HUES64 (cell line): Measurements from ENCODE around the gene CRTC3.
"Not testable (repeated sequence)": the region's sequence is repeated elsewhere in the genome, so short reads cannot be mapped to it uniquely, and the experiment has no call there.

Source experiments
- H3K27ac ChIP-seq: 2 replicates; pipeline ENCODE4 v1.7.0; 2013; ENCODE audit warnings: low read depth, low read length, inconsistent platforms
- H3K27me3 ChIP-seq: 2 replicates; pipeline ENCODE4 v1.6.1; 2013; ENCODE audit warnings: mild to moderate bottlenecking, low read length; ENCODE audit not compliant: insufficient read depth
- H3K36me3 ChIP-seq: 2 replicates; pipeline ENCODE4 v1.6.1; 2013; ENCODE audit warnings: mild to moderate bottlenecking, low read length; ENCODE audit not compliant: insufficient read depth
- H3K4me1 ChIP-seq: 2 replicates; pipeline ENCODE4 v1.6.1; 2013; ENCODE audit warnings: mild to moderate bottlenecking, low read length, moderate library complexity; ENCODE audit not compliant: insufficient read depth
- H3K4me3 ChIP-seq: 2 replicates; pipeline ENCODE4 v1.5.1; 2013; ENCODE audit warnings: mild to moderate bottlenecking, low read length, moderate library complexity
- H3K9ac ChIP-seq: 2 replicates; pipeline ENCODE4 v1.6.1; 2013; ENCODE audit warnings: mild to moderate bottlenecking, low read depth, low read length
- H3K9me3 ChIP-seq: 2 replicates; pipeline ENCODE4 v1.6.1; 2013; ENCODE audit warnings: low read depth, low read length; ENCODE audit not compliant: insufficient read depth
- WGBS: fragments of 150-250, 120-280 bp; methylation state at CpG from one replicate; pipeline ENCODE4 v1.1.7; 2013; ENCODE audit warnings: missing lambda C conversion rate; 5-methylcytosine and 5-hydroxymethylcytosine counted together

CRTC3 gene

DNA sequence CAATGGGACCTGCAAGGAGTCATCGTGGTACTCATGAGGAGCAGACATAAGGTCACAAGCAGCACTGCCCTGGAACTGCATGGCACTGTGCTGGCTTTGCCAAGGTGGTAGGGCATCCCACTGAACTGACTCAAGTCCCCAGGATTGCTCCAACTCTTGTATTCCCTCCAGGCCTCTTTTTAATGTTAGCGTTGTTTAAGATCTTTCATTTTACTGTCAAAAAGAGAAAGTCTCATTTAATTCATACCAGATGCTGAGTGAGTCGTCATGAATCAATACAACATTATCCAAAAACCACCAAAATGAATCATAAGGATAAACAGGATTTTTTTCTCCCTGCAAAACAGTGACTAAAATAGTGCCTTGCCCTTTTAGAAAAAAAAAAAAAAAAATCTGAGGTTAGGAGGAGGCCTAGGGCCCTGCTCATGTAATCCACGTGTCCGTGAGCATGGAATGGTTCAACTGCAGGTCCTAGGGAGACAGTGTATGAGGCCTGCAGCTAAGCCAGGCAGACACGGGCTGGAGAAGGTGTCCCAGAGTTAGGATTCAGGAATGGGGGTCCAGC is 150.7 kb downstream of the CRTC3 start:
- no peak overlapping the region for H3K27ac ChIP-seq
- no peaks in the 10 kb centered on the region for H3K36me3 ChIP-seq
- 92% methylated on average over 6 of the region's 6 CpGs for WGBS
- H3K4me1 ChIP-seq, result peaks cover 4% of the 10 kb centered on the region; the same call in 1 of the 2 replicates
- H3K9me3 ChIP-seq, result no peaks in the 10 kb centered on the region
- H3K9ac ChIP-seq, result no peak overlapping the region
- H3K4me3 ChIP-seq, result no peak overlapping the region
- no peaks in the 10 kb centered on the region for H3K27me3 ChIP-seq

- no peaks in the 10 kb centered on the region for H3K9me3 ChIP-seq
- H3K4me1 ChIP-seq, result peaks cover 4% of the 10 kb centered on the region; the same call in 1 of the 2 replicates
- no peaks in the 10 kb centered on the region for H3K36me3 ChIP-seq
- no peaks in the 10 kb centered on the region for H3K27me3 ChIP-seq
- WGBS, result 96% methylated on average over 1 of the region's 1 CpG
- H3K27ac ChIP-seq, result no peak overlapping the region
- no peak overlapping the region for H3K9ac ChIP-seq
- no peak overlapping the region for H3K4me3 ChIP-seq
Observed at GRCh38 chr15:90681056-90681455, 151.3 kb downstream of the CRTC3 start.

GRCh38 chr15:90681480-90681879 is 151.8 kb downstream of the CRTC3 start:
- no peaks in the 10 kb centered on the region for H3K27me3 ChIP-seq
- 93% methylated on average over 9 of the region's 9 CpGs for WGBS
- H3K27ac ChIP-seq, result no peak overlapping the region
- H3K4me3 ChIP-seq, result no peak overlapping the region
- no peaks in the 10 kb centered on the region for H3K36me3 ChIP-seq
- H3K9ac ChIP-seq, result no peak overlapping the region
- H3K9me3 ChIP-seq, result no peaks in the 10 kb centered on the region
- peaks cover 4% of the 10 kb centered on the region; the same call in 1 of the 2 replicates for H3K4me1 ChIP-seq

- 89% methylated on average over 10 of the region's 10 CpGs for WGBS
- H3K4me3 ChIP-seq, result no peak overlapping the region
- H3K27ac ChIP-seq, result no peak overlapping the region
- H3K36me3 ChIP-seq, result no peaks in the 10 kb centered on the region
- no peaks in the 10 kb centered on the region for H3K27me3 ChIP-seq
- peaks cover 4% of the 10 kb centered on the region; the same call in 1 of the 2 replicates for H3K4me1 ChIP-seq
- H3K9me3 ChIP-seq, result no peaks in the 10 kb centered on the region
- H3K9ac ChIP-seq, result no peak overlapping the region
Observed at GRCh38 chr15:90683371-90683770, 153.6 kb downstream of the CRTC3 start.

DNA sequence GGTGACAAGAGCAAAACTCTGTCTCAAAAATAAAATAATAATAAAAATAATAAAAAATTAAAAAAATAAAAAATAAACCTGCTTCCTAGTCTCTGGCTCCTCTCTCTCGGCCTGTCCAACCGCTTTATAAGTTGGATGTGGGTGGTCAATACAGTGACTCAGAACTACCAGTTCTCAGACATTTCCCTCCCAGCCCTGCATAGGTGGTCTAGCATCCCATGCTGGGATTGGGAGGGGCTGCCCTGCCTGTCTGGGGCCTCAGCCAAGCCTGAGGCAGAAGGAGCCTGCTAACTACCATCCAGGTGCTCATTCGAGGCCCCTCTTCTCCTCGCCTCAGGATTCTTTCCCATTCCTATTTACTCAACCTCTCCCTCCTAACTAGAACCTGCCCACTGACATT is 154.2 kb downstream of the CRTC3 start:
- Histone ChIP-seq H3K36me3 (no peaks in the 10 kb centered on the region), H3K9ac (no peak overlapping the region), H3K9me3 (peaks cover 2% of the 10 kb centered on the region; the same call in 1 of the 2 replicates), H3K27me3 (no peaks in the 10 kb centered on the region), H3K4me1 (peaks cover 4% of the 10 kb centered on the region; the same call in 1 of the 2 replicates), H3K27ac (no peak overlapping the region), H3K4me3 (no peak overlapping the region)
- 84% methylated on average over 3 of the region's 4 CpGs for WGBS

DNA sequence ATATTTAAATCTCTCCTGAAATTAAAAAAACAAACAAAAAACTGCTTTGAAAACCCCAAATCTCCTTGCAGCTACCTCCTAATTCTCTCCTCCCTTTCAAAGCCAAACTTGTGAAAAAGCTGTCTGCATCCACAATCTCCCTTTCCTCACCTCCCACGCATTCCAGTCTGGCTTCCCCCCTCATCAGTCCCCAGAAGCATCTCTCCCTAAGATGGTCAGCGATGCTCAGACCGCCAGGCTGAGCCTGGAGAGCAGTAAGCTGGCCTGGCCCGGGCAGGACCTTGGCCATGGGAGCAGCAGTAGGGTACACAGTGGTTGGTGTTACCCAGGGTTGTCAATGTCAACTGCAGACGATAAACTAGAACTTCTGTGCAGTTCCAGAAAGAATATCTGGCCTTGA is 154.6 kb downstream of the CRTC3 start:
- H3K27ac ChIP-seq, result no peak overlapping the region

GRCh38 chr15:90685591-90686434 is 156.1 kb downstream of the CRTC3 start:
- Histone ChIP-seq H3K27me3 (no peaks in the 10 kb centered on the region), H3K9me3 (peaks cover 8% of the 10 kb centered on the region; the same call in 1 of the 2 replicates), H3K9ac (no peak overlapping the region), H3K27ac (no peak overlapping the region), H3K4me3 (no peak overlapping the region), H3K4me1 (peaks cover 4% of the 10 kb centered on the region; the same call in 1 of the 2 replicates), H3K36me3 (no peaks in the 10 kb centered on the region)
- WGBS, result 97% methylated on average over 11 of the region's 11 CpGs

More for the DNA sequence above, 154.6 kb downstream of the CRTC3 start:
- Histone ChIP-seq H3K9ac (no peak overlapping the region), H3K4me3 (no peak overlapping the region), H3K36me3 (no peaks in the 10 kb centered on the region), H3K9me3 (peaks cover 6% of the 10 kb centered on the region; the same call in 1 of the 2 replicates), H3K27me3 (no peaks in the 10 kb centered on the region), H3K4me1 (peaks cover 4% of the 10 kb centered on the region; the same call in 1 of the 2 replicates)
- 84% methylated on average over 5 of the region's 5 CpGs for WGBS

GRCh38 chr15:90686435-90687218 is 156.9 kb downstream of the CRTC3 start:
- H3K27ac ChIP-seq, result no peak overlapping the region
- peaks cover 8% of the 10 kb centered on the region; the same call in 1 of the 2 replicates for H3K9me3 ChIP-seq
- H3K9ac ChIP-seq, result no peak overlapping the region
- peaks cover 4% of the 10 kb centered on the region; the same call in 1 of the 2 replicates for H3K4me1 ChIP-seq
- H3K36me3 ChIP-seq, result no peaks in the 10 kb centered on the region
- H3K4me3 ChIP-seq, result no peak overlapping the region
- 92% methylated on average over 3 of the region's 3 CpGs for WGBS
- no peaks in the 10 kb centered on the region for H3K27me3 ChIP-seq

GRCh38 chr15:90689326-90689961 is 159.7 kb downstream of the CRTC3 start:
- not testable (repeated sequence) for H3K4me3 ChIP-seq, H3K9me3 ChIP-seq, H3K9ac ChIP-seq, H3K27ac ChIP-seq, H3K27me3 ChIP-seq, H3K4me1 ChIP-seq, H3K36me3 ChIP-seq
- WGBS, result 72% methylated on average over 2 of the region's 6 CpGs

GRCh38 chr15:90690585-90690984 is 160.9 kb downstream of the CRTC3 start:
- WGBS, result 97% methylated on average over 2 of the region's 2 CpGs
- H3K27me3 ChIP-seq, result no peaks in the 10 kb centered on the region
- H3K4me1 ChIP-seq, result no peaks in the 10 kb centered on the region
- no peaks in the 10 kb centered on the region for H3K36me3 ChIP-seq
- H3K9ac ChIP-seq, result no peak overlapping the region
- no peak overlapping the region for H3K27ac ChIP-seq
- no peak overlapping the region for H3K4me3 ChIP-seq
- H3K9me3 ChIP-seq, result peaks cover 8% of the 10 kb centered on the region; the same call in 1 of the 2 replicates
